ENCODE results near the gene LGALS9. TPM values are rescaled to one million over a fixed set of nuclear protein-coding genes. Genes with fewer than 3 reads are reported as not detected.

Gene LGALS9
- total and polyA plus RNA-seq, 2 donors (not counting 1 experiment from before 2014, with no cell fraction given) = 65.9 to 197 TPM

GRCh38 chr17:27596566-27597187, 34.3 kb upstream of the LGALS9 start:
- Mint-ChIP-seq H3K27me3 (no peaks in the 10 kb centered on the region), H3K9me3 (ENCODE audit: insufficient read depth) (no peaks in the 10 kb centered on the region), H3K4me3 (no peak overlapping the region), H3K4me1 (no peaks in the 10 kb centered on the region), H3K27ac (no peak overlapping the region)
- WGBS (ENCODE audit: insufficient coverage) = 95% methylated on average over 9 of the region's 9 CpGs
- intact Hi-C loops (cut with micrococcal nuclease) = no loop called here
- H3K27me3 ChIP-seq (replicated peaks in 1 of 4; ENCODE audit: control extremely low read depth in 1 of 4, control insufficient read depth in 3 of 4, insufficient read depth in 4 of 4, low read length in 3 of 4) = no peaks in the 10 kb centered on the region
- H3K4me1 ChIP-seq (ENCODE audit: control insufficient read depth in 2 of 2, insufficient read depth in 2 of 2, low read length in 2 of 2) = no peaks in the 10 kb centered on the region
- H2AFZ ChIP-seq (ENCODE audit: insufficient read depth, low read depth, low read length, poor library complexity, severe bottlenecking) = no peak overlapping the region
- H4K20me1 ChIP-seq (ENCODE audit: control insufficient read depth, insufficient read depth, low read length, poor library complexity, severe bottlenecking) = no peaks in the 10 kb centered on the region
- ATAC-seq (ENCODE audit: low read depth) (no peak), DNase-seq (no peak)
- no peak overlapping the region for H3K4me3 ChIP-seq (ENCODE audit: control extremely low read depth in 1 of 5, extremely low read depth in 1 of 5, insufficient read depth in 1 of 5, low read depth in 2 of 5, low read length in 4 of 5)
- TF ChIP-seq, protein P1, sequence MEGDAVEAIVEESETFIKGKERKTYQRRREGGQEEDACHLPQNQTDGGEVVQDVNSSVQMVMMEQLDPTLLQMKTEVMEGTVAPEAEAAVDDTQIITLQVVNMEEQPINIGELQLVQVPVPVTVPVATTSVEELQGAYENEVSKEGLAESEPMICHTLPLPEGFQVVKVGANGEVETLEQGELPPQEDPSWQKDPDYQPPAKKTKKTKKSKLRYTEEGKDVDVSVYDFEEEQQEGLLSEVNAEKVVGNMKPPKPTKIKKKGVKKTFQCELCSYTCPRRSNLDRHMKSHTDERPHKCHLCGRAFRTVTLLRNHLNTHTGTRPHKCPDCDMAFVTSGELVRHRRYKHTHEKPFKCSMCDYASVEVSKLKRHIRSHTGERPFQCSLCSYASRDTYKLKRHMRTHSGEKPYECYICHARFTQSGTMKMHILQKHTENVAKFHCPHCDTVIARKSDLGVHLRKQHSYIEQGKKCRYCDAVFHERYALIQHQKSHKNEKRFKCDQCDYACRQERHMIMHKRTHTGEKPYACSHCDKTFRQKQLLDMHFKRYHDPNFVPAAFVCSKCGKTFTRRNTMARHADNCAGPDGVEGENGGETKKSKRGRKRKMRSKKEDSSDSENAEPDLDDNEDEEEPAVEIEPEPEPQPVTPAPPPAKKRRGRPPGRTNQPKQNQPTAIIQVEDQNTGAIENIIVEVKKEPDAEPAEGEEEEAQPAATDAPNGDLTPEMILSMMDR (IDR thresholded peaks at IDR 0.05) = no peak
- TF ChIP-seq EZH2 (IDR thresholded peaks at IDR 0.05; ENCODE audit: borderline replicate concordance, insufficient read depth, low read depth, low read length, poor library complexity, severe bottlenecking) = no peak
- no peak overlapping the region for H3K9ac ChIP-seq (ENCODE audit: low read length)
- peaks cover 0 to 6% of the 10 kb centered on the region in 2 experiments for H3K36me3 ChIP-seq (replicated peaks in 1 of 2; ENCODE audit: control extremely low read depth in 1 of 2, control insufficient read depth in 1 of 2, extremely low read depth in 1 of 2, insufficient read depth in 2 of 2, low read length in 1 of 2)
- no peak overlapping the region for H3K4me2 ChIP-seq (replicated peaks; ENCODE audit: low read depth, low read length, poor library complexity, severe bottlenecking)
- no peaks in the 10 kb centered on the region for H3K9me3 ChIP-seq (ENCODE audit: control extremely low read depth in 1 of 3, control insufficient read depth in 2 of 3, insufficient read depth in 1 of 3, low read length in 2 of 3)
- H3K79me2 ChIP-seq (ENCODE audit: control insufficient read depth, insufficient read depth, low read length) = no peaks in the 10 kb centered on the region
- no peak overlapping the region for H3K27ac ChIP-seq (ENCODE audit: low read length in 2 of 2)
- ChIA-PET CTCF (interaction anchor here (1.1 to 13.3 kb wide), 9 partner anchors 16 to 360 kb away, joined by 3 to 322 read pairs (median 9); partner anchors contain the start of gene KSR1), POLR2A (no interaction called here)

- Histone ChIP-seq H4K20me1 (ENCODE audit: control insufficient read depth, insufficient read depth, low read length, poor library complexity, severe bottlenecking) (no peaks in the 10 kb centered on the region), H3K9ac (ENCODE audit: low read length) (no peak overlapping the region), H3K27ac (ENCODE audit: low read length in 2 of 2) (no peak overlapping the region), H3K27me3 (replicated peaks in 1 of 4; ENCODE audit: control extremely low read depth in 1 of 4, control insufficient read depth in 3 of 4, insufficient read depth in 4 of 4, low read length in 3 of 4) (no peaks in the 10 kb centered on the region), H3K4me3 (ENCODE audit: control extremely low read depth in 1 of 5, extremely low read depth in 1 of 5, insufficient read depth in 1 of 5, low read depth in 2 of 5, low read length in 4 of 5) (no peak overlapping the region), H2AFZ (ENCODE audit: insufficient read depth, low read depth, low read length, poor library complexity, severe bottlenecking) (no peak overlapping the region), H3K4me1 (ENCODE audit: control insufficient read depth in 2 of 2, insufficient read depth in 2 of 2, low read length in 2 of 2) (no peaks in the 10 kb centered on the region), H3K36me3 (replicated peaks in 1 of 2; ENCODE audit: control extremely low read depth in 1 of 2, control insufficient read depth in 1 of 2, extremely low read depth in 1 of 2, insufficient read depth in 2 of 2, low read length in 1 of 2) (peaks cover 0 to 6% of the 10 kb centered on the region in 2 experiments), H3K4me2 (replicated peaks; ENCODE audit: low read depth, low read length, poor library complexity, severe bottlenecking) (no peak overlapping the region), H3K9me3 (ENCODE audit: control extremely low read depth in 1 of 3, control insufficient read depth in 2 of 3, insufficient read depth in 1 of 3, low read length in 2 of 3) (no peaks in the 10 kb centered on the region), H3K79me2 (ENCODE audit: control insufficient read depth, insufficient read depth, low read length) (no peaks in the 10 kb centered on the region)
- H3K9me3 Mint-ChIP-seq (ENCODE audit: insufficient read depth) = no peaks in the 10 kb centered on the region
- no peak overlapping the region for H3K27ac Mint-ChIP-seq
- no peaks in the 10 kb centered on the region for H3K27me3 Mint-ChIP-seq
- ATAC-seq (ENCODE audit: low read depth) (no peak), DNase-seq (no peak)
- CTCF ChIA-PET = interaction anchor here (1.1 to 14.9 kb wide), 8 partner anchors 17 to 360 kb away, joined by 4 to 395 read pairs (median 75); partner anchors contain the start of gene KSR1
- POLR2A ChIA-PET = no interaction called here
- no peak overlapping the region for H3K4me3 Mint-ChIP-seq
- 95% methylated on average over 7 of the region's 10 CpGs for WGBS (ENCODE audit: insufficient coverage)
- TF ChIP-seq, protein P1 (IDR thresholded peaks at IDR 0.05) = no peak
- TF ChIP-seq EZH2 (IDR thresholded peaks at IDR 0.05; ENCODE audit: borderline replicate concordance, insufficient read depth, low read depth, low read length, poor library complexity, severe bottlenecking) = no peak
- H3K4me1 Mint-ChIP-seq = no peaks in the 10 kb centered on the region
- intact Hi-C loops (cut with micrococcal nuclease) = no loop called here
Observed at GRCh38 chr17:27597188-27597580, 33.8 kb upstream of the LGALS9 start.
